ENCODE measurements around the gene OPALIN. TPM values are rescaled to one million over a fixed set of nuclear protein-coding genes. Genes with fewer than 3 reads are reported as not detected.

Gene OPALIN, protein sequence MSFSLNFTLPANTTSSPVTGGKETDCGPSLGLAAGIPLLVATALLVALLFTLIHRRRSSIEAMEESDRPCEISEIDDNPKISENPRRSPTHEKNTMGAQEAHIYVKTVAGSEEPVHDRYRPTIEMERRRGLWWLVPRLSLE
- total RNA-seq: not detected in 2 replicates

DNA sequence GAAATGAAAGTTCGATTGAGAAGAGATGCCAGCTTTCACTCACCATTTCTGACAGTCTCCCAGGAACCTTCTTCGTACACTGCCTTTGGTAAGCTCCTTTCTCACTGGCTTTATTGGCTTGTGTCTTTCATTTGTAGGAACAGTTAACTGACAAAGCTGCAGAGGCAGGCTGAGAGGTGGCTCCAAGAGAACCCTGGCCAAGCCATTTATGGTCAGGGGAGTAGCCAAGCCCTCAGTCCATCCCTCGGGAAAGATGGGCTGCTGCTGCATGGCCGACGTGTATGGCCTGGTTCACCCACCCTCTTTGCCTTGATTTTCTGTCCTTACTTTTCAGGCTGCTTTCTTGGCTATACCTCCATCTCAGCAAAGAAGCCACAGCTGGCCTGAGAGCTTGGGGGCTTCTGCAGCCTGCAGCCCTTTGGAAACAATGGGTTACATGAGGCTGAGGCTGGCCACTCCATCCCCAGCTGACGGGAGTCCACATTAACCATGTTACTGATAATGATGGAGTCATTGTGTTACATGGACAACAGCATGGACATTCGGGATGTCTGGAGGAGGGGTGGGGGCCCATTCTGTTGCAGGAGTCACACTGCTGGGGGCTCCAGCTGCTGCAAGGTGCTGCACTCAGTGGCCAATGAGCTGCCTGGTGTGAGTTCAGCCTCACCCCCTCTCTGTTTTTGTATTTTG is at the start of gene OPALIN:
Gene OPALIN, minus strand, starts transcription at position 152 of the 690 bp plus-strand sequence. Its CDS starts 106 bp downstream, at position 46.

DNA sequence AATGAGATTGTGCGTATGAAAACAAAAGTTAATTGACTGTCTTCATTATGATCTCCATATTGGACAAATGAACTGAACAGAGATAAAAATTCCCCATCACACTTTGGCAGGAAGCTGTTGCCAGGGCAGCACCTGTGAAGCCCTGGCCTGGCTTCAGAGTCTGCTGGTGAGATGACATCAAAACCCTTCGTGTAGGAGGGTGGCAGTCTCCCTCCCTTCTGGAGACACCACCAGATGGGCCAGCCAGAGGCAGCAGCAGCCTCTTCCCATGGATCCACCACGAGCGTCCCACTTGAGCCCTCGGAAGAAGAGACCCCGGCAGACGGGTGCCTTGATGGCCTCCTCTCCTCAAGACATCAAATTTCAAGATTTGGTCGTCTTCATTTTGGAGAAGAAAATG is 54.6 kb downstream of the OPALIN start, which contains the start of gene DNTT:
Gene DNTT, plus strand, starts transcription at position 205 of the 400 bp plus-strand sequence. Its CDS starts 64 bp downstream, at position 269.

Other genes with a start within 250 kb of the OPALIN start
- gene ZNF518A, start 228.7 kb downstream of the OPALIN start, total RNA-seq: 10.7 and 17.4 TPM in 2 replicates
- not detected in 2 replicates for gene BLNK, start 87.4 kb downstream of the OPALIN start, total RNA-seq
- gene DNTT, start 54.6 kb downstream of the OPALIN start, total RNA-seq: not detected in 2 replicates
- gene TLL2, start 154.9 kb upstream of the OPALIN start, total RNA-seq: under 0.01 and 0.60 TPM in 2 replicates
- gene TM9SF3, start 228.0 kb upstream of the OPALIN start, total RNA-seq: 170 and 174 TPM in 2 replicates